Upper lobe of right lung (tissue), 1 donor: ENCODE data around the gene FCHSD2. TPM values are rescaled to one million over a fixed set of nuclear protein-coding genes. Genes with fewer than 3 reads are reported as not detected.
A peak's percentile ranks its signal among the peaks of the same experiment; 100 is the strongest.
"Not testable (repeated sequence)": the region's sequence is repeated elsewhere in the genome, so short reads cannot be mapped to it uniquely, and the experiment has no call there.

Experiments
- ATAC-seq: fragments of 200-7000 bp; cut with Tn5 transposase; one replicate; pipeline ENCODE4 v1.9.1; 2020; ENCODE audit warnings: mild to moderate bottlenecking, moderate library complexity
- DNase-seq: peaks from one replicate; pipeline ENCODE4 v3.0.0-alpha.2; 2020
- H3K27ac ChIP-seq: fragments of 200-600 bp; one replicate; pipeline ENCODE4 v1.8.0; 2022
- H3K27me3 ChIP-seq: fragments of 200-600 bp; one replicate; pipeline ENCODE4 v1.8.0; 2022; ENCODE audit warnings: mild to moderate bottlenecking
- H3K36me3 ChIP-seq: fragments of 200-600 bp; one replicate; pipeline ENCODE4 v1.8.0; 2022
- H3K4me1 ChIP-seq: fragments of 200-600 bp; one replicate; pipeline ENCODE4 v1.8.0; 2022
- H3K4me3 ChIP-seq: fragments of 200-600 bp; one replicate; pipeline ENCODE4 v1.8.0; 2022; ENCODE audit warnings: mild to moderate bottlenecking
- H3K9me3 ChIP-seq: fragments of 200-600 bp; one replicate; pipeline ENCODE4 v1.8.0; 2022
- intact Hi-C: fragments of 100-400 bp; cut with DNase I; formaldehyde crosslinking; loops from one replicate; pipeline ENCODE4 v1.11.0; 2022
- total RNA-seq: library from RNA; stranded (reverse); fragmentation: NEBNext Ultra II Directional; extraction: Animal tissue kit (Norgen Biotek cat#: 25700); gene quantifications from one replicate; pipeline ENCODE4 v1.2.1, GENCODE V29; 2021
- TF ChIP-seq, protein P1 (sequence below): fragments of 200-600 bp; IDR thresholded peaks from one replicate; pipeline ENCODE4 v1.8.0; 2022; ENCODE audit warnings: antibody characterized with exemption
- donor health status: DM: no; HTN: yes; CAD: no; lungs with severe emphysema.

FCHSD2 gene
- total RNA-seq, 1 donor from 2014 or later: 71.2 TPM

DNA sequence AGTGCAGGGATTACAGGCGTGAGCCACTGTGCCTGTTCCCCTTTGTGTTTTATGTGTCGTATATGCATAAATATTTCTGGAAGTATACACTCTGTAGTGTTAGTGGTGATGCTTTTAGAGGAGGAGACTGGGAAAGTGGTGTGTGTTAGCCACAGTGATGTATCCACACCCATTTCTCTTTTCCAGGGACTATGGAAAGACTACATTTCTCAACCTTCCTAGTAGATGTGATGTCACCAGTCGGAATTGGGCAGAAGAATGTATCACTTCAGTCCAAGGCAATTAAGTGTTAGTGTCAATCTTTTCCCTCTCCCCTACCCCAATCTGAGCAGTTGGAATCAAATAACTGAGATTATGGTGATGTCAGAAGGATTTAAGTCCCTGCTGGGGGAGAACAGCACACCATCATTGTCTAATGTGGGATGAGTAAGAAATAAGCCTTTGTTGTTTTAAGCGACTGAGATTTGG, 333.8 kb downstream of the FCHSD2 start:
- peak; percentile 16 for ATAC-seq
- Histone ChIP-seq H3K9me3 (no peaks in the 10 kb centered on the region), H3K4me3 (no peak overlapping the region), H3K27ac (peak overlapping the region; percentile 75), H3K36me3 (no peaks in the 10 kb centered on the region), H3K4me1 (peaks cover 15% of the 10 kb centered on the region), H3K27me3 (no peaks in the 10 kb centered on the region)
- intact Hi-C loops: no loop called here
- TF ChIP-seq, protein P1, sequence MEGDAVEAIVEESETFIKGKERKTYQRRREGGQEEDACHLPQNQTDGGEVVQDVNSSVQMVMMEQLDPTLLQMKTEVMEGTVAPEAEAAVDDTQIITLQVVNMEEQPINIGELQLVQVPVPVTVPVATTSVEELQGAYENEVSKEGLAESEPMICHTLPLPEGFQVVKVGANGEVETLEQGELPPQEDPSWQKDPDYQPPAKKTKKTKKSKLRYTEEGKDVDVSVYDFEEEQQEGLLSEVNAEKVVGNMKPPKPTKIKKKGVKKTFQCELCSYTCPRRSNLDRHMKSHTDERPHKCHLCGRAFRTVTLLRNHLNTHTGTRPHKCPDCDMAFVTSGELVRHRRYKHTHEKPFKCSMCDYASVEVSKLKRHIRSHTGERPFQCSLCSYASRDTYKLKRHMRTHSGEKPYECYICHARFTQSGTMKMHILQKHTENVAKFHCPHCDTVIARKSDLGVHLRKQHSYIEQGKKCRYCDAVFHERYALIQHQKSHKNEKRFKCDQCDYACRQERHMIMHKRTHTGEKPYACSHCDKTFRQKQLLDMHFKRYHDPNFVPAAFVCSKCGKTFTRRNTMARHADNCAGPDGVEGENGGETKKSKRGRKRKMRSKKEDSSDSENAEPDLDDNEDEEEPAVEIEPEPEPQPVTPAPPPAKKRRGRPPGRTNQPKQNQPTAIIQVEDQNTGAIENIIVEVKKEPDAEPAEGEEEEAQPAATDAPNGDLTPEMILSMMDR: no peak
- DNase-seq: no peak

DNA sequence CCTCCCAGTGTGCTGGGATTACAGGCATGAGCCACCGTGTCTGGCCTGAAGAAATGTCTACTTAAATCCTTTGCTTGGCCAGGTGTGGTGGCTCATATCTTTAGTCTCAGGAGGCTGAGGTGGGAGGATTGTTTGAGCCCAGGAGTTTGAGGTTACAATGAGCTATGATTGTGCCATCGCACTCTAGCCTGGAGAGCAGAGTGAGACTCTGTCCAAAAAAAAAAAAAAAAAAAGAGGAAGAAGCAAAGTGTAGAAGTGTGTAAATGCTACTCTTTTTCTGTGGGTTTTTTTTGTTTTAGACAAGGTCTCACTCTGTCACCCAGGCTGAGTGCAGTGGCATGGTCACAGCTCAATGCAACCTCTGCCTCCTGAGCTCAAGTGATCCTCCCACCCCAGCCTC, 334.3 kb downstream of the FCHSD2 start:
- no peak overlapping the region for H3K4me3 ChIP-seq
- ATAC-seq: peak; percentile 70
- no peaks in the 10 kb centered on the region for H3K27me3 ChIP-seq
- DNase-seq: no peak
- H3K27ac ChIP-seq: peak overlapping the region; percentile 75
- no peaks in the 10 kb centered on the region for H3K9me3 ChIP-seq
- TF ChIP-seq, protein P1: no peak
- peaks cover 9% of the 10 kb centered on the region for H3K4me1 ChIP-seq
- intact Hi-C loops: no loop called here
- H3K36me3 ChIP-seq: no peaks in the 10 kb centered on the region

DNA sequence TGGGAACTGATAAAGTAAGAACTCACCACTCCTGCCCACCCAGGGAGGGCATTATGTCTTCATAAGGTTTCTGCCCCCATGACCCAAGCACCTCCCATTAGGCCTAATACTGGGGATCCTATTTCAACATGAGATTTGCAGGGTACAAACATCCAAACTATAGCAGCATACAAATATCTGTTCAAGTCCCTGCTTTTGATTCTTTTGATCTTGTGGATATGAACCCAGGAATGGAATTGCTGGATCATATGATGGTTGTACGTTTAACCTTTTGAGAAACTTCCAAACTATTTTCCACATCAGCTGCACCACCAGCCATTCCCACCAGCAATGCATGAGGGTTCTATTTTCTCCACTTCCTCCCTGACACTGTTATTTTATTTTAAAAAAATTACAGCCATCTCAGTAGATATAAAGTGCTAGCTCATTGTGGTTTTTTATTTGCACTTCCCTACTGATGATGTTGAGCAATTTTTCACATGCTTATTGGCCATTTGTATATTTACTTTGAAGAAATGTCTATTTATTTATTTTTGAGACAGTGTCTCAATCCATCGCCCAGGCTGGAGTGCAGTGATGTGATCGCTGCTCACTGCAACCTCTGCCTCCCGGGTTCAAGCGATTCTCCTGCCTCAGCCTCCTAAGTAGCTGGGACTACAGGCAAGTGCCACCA, 335.0 kb downstream of the FCHSD2 start:
- peak; percentile 57 for ATAC-seq
- H3K27me3 ChIP-seq: no peaks in the 10 kb centered on the region
- no peaks in the 10 kb centered on the region for H3K9me3 ChIP-seq
- peak overlapping the region; percentile 75 for H3K27ac ChIP-seq
- peaks cover 3% of the 10 kb centered on the region for H3K4me1 ChIP-seq
- H3K36me3 ChIP-seq: no peaks in the 10 kb centered on the region
- H3K4me3 ChIP-seq: no peak overlapping the region
- peak; percentile 65 for DNase-seq
- intact Hi-C loops: no loop called here
- TF ChIP-seq, protein P1: no peak

DNA sequence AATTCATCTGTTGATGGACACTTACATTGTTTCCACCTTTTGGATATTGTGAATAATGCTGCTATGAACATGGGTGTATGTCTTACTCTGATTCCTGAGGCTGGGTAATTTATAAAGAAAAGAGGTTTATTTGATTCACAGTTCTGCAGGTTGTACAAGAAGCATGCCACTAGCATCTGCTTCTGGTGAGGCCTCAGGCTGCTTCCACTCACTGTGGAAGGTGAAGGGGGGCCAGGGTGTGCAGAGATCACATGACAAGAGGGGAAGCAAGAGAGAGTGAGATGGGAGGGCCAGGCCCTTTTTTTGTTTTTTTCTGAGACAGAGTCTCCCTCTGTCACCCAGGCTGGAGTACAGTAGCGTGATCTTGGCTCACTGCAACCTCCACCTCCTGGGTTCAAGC, 335.7 kb downstream of the FCHSD2 start:
- peak overlapping the region; percentile 53 for H3K27ac ChIP-seq
- H3K9me3 ChIP-seq, ATAC-seq, H3K27me3 ChIP-seq, H3K4me1 ChIP-seq, DNase-seq, H3K36me3 ChIP-seq, intact Hi-C loops, H3K4me3 ChIP-seq: not testable (repeated sequence)

DNA sequence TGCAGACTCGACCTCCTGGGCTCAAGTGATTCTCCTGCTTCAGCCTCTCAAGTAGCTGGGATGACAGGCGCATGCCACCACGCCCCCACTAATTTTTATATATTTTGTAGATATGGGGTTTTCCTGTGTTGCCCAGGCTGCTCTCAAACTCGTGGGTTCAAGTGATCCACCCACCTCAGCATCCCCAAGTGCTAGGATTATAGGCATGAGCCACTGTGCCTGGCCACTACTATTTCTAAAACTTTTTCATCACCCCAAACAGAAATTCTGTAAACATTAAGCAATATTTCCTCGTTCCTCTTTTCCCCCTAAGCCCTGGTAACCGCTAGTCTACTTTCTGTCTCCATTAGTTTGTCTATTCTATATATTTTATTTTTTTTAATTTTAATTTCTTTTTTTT, 336.9 kb downstream of the FCHSD2 start:
- DNase-seq: no peak
- H3K9me3 ChIP-seq: no peaks in the 10 kb centered on the region
- H3K36me3 ChIP-seq: no peaks in the 10 kb centered on the region
- TF ChIP-seq, protein P1: no peak
- H3K4me3 ChIP-seq: no peak overlapping the region
- no peak overlapping the region for H3K27ac ChIP-seq
- H3K27me3 ChIP-seq: no peaks in the 10 kb centered on the region
- peak; percentile 53 for ATAC-seq
- H3K4me1 ChIP-seq: no peaks in the 10 kb centered on the region
- intact Hi-C loops: no loop called here

DNA sequence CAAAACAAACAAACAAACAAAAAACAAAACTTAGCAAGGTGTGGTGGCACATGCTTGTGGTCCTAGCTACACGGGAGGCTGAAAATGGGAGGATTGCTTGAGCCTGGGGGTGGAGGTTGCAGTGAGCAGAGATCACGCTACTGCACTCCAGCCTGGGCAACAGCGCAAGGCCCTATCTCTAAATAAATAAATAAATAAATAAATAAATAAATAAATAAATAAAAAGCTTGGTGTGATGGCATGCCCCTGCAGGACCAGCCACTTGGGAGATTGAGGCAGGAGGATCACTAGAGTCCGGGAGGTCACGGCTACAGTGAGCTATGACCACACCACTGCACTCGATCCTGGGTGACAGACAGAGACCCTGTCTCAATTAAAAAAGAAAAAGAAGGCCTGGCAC, 339.3 kb downstream of the FCHSD2 start:
- no peaks in the 10 kb centered on the region for H3K4me1 ChIP-seq
- DNase-seq (no peak), ATAC-seq (no peak)
- H3K27me3 ChIP-seq: no peaks in the 10 kb centered on the region
- no peak overlapping the region for H3K4me3 ChIP-seq
- no peaks in the 10 kb centered on the region for H3K9me3 ChIP-seq
- intact Hi-C loops: no loop called here
- H3K36me3 ChIP-seq: no peaks in the 10 kb centered on the region
- TF ChIP-seq, protein P1: no peak
- H3K27ac ChIP-seq: no peak overlapping the region
